Measurements from ENCODE around the gene ITPRIPL1. TPM values are rescaled to one million over a fixed set of nuclear protein-coding genes. Genes with fewer than 3 reads are reported as not detected.

Gene ITPRIPL1
- total RNA-seq, 1 donor from 2014 or later = 6.1 TPM

DNA sequence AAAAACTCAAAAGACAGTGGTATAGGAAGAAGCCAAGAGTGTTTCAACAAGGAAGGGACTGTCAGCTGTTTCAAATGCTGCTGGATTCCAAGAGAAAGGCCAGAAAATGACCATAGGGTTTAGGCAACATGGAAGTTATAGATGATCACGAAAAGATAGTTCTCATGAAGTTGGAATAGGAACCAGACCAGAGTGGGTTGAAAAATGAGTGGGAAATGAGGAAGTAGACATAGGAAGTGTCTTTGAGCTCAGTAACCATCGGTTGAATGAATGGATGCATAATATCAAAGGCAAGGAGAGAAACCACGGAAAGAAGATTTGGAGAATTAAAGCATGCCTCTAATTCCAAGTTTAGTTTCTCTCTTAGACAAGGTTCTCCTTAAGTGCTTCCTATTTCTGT lies 11.8 kb downstream of the ITPRIPL1 start:
- TF ChIP-seq, protein P1, sequence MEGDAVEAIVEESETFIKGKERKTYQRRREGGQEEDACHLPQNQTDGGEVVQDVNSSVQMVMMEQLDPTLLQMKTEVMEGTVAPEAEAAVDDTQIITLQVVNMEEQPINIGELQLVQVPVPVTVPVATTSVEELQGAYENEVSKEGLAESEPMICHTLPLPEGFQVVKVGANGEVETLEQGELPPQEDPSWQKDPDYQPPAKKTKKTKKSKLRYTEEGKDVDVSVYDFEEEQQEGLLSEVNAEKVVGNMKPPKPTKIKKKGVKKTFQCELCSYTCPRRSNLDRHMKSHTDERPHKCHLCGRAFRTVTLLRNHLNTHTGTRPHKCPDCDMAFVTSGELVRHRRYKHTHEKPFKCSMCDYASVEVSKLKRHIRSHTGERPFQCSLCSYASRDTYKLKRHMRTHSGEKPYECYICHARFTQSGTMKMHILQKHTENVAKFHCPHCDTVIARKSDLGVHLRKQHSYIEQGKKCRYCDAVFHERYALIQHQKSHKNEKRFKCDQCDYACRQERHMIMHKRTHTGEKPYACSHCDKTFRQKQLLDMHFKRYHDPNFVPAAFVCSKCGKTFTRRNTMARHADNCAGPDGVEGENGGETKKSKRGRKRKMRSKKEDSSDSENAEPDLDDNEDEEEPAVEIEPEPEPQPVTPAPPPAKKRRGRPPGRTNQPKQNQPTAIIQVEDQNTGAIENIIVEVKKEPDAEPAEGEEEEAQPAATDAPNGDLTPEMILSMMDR (IDR thresholded peaks at IDR 0.05; ENCODE audit: unreplicated experiment) = no peak
- H3K4me1 Mint-ChIP-seq (ENCODE audit: low read depth) = peaks cover 15% of the 10 kb centered on the region
- peak overlapping the region; percentile 77 for H3K4me3 Mint-ChIP-seq (ENCODE audit: low read depth)
- no peaks in the 10 kb centered on the region for H3K9me3 Mint-ChIP-seq (ENCODE audit: low read depth)
- H3K27ac Mint-ChIP-seq = peak overlapping the region; percentile 51
- H3K27me3 Mint-ChIP-seq = no peaks in the 10 kb centered on the region
- DNase-seq (ENCODE audit: low spot score, unreplicated experiment) = no peak
- peaks cover 8% of the 10 kb centered on the region for H3K36me3 Mint-ChIP-seq (ENCODE audit: insufficient read depth)

DNA sequence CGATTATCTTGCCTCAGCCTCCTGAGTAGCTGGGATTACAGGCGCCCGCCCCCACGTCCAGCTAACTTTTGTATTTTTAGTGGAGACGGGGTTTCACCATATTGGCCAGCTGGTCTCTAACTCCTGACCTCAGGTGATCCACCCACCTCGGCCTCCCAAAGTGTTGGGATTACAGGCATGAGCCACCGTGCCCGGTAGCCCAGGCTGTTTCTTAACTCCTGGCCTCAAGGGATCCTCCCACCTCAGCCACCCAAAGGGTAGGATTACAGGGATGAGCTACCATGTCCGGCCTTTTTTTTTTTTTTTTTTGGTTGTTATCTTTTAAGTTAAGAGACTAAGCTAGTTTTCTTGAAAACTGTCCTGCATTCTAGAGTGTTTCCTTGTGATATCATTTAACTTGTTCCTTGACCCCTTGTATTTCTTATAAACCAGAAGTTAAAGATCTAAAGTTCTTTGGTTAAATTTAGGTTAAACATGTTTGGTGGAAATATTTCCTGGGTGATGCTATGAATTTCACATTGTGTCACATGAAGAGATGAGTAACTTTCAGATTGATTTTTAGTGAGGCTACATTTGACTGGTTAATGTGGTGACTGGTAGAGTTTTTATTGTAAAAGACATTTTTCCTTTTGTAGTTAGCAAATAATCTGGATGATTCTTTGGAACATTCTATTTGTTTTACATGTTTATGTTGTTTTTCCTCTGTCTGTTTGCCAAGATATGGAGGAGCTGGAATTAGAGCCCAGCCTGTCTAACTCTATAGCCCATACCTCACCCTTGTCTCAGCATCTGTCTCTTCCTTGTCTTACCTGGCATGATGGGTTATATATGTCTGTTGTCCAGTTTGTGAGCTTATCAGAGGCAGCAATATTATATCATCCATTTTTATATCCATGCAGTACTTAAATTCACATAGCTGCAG lies 15.6 kb downstream of the ITPRIPL1 start:
- TF ChIP-seq, protein P1 (IDR thresholded peaks at IDR 0.05; ENCODE audit: unreplicated experiment) = no peak
- no peak overlapping the region for H3K27ac Mint-ChIP-seq
- peaks cover 17% of the 10 kb centered on the region for H3K4me1 Mint-ChIP-seq (ENCODE audit: low read depth)
- H3K27me3 Mint-ChIP-seq = no peaks in the 10 kb centered on the region
- H3K9me3 Mint-ChIP-seq (ENCODE audit: low read depth) = no peaks in the 10 kb centered on the region
- no peak overlapping the region for H3K4me3 Mint-ChIP-seq (ENCODE audit: low read depth)
- DNase-seq (ENCODE audit: low spot score, unreplicated experiment) = no peak
- H3K36me3 Mint-ChIP-seq (ENCODE audit: insufficient read depth) = peaks cover 10% of the 10 kb centered on the region

DNA sequence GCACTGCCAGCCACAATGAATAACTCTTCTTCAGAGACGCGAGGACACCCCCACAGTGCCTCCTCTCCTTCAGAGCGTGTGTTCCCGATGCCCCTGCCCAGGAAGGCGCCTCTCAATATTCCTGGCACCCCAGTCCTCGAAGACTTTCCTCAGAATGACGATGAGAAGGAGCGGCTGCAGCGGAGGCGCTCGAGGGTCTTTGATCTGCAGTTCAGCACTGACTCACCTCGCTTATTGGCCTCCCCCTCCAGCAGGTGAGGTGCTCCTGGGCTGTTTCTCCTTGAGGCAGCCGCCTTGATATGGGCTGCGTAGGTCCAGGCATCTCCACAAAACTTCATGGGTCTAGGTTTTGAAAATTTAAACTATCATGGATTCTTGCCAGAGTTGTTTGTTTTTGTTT lies 16.5 kb downstream of the ITPRIPL1 start:
- peaks cover 15% of the 10 kb centered on the region for H3K36me3 Mint-ChIP-seq (ENCODE audit: insufficient read depth)
- H3K27me3 Mint-ChIP-seq = no peaks in the 10 kb centered on the region
- peak overlapping the region; percentile 63 for H3K27ac Mint-ChIP-seq
- peaks cover 10% of the 10 kb centered on the region for H3K4me1 Mint-ChIP-seq (ENCODE audit: low read depth)
- TF ChIP-seq, protein P1 (IDR thresholded peaks at IDR 0.05; ENCODE audit: unreplicated experiment) = no peak
- H3K9me3 Mint-ChIP-seq (ENCODE audit: low read depth) = no peaks in the 10 kb centered on the region
- H3K4me3 Mint-ChIP-seq (ENCODE audit: low read depth) = no peak overlapping the region
- DNase-seq (ENCODE audit: low spot score, unreplicated experiment) = no peak

DNA sequence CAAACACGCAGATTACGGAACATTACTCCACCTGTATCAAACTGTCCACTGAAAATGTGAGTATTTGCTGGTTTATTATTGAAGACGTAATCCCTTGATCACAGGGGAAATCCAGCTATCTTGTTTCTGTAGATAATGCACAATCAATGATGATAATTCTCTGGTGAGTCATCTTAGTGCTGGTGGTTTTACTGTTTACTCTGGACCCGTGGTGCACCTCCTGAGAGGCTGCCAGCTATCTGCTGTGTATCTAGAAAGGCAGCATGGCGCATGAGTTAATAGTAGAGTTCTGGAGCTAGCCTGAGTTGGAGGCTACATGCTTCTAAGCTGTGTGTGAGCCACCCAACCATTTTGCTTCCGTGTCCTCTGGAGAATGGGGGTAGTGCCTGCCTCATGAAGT lies 17.0 kb downstream of the ITPRIPL1 start:
- peaks cover 17% of the 10 kb centered on the region for H3K36me3 Mint-ChIP-seq (ENCODE audit: insufficient read depth)
- peak overlapping the region; percentile 63 for H3K27ac Mint-ChIP-seq
- H3K27me3 Mint-ChIP-seq = no peaks in the 10 kb centered on the region
- no peak for DNase-seq (ENCODE audit: low spot score, unreplicated experiment)
- H3K4me1 Mint-ChIP-seq (ENCODE audit: low read depth) = peaks cover 8% of the 10 kb centered on the region
- no peaks in the 10 kb centered on the region for H3K9me3 Mint-ChIP-seq (ENCODE audit: low read depth)
- H3K4me3 Mint-ChIP-seq (ENCODE audit: low read depth) = no peak overlapping the region
- TF ChIP-seq, protein P1 (IDR thresholded peaks at IDR 0.05; ENCODE audit: unreplicated experiment) = no peak

DNA sequence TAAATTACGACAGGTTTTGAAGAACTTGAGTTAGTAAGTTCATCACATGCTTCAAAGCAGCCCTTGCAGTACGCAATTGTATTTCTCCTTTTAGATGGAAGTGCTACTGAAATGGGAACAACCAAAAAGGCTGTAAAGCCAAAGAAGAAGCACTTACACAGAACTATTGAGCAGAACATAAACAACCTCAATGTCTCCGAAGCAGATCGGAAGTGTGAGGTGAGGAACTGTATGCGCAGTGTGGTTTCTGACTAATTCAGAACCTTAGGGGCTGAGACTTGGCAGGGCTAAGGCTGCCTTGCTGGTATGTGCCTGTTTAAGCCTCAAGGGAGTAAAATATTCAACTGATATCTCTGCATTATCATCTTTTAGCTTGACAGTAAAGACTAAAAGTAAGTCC lies 18.9 kb downstream of the ITPRIPL1 start:
- no peaks in the 10 kb centered on the region for H3K9me3 Mint-ChIP-seq (ENCODE audit: low read depth)
- H3K36me3 Mint-ChIP-seq (ENCODE audit: insufficient read depth) = peaks cover 15% of the 10 kb centered on the region
- no peak overlapping the region for H3K4me3 Mint-ChIP-seq (ENCODE audit: low read depth)
- TF ChIP-seq, protein P1 (IDR thresholded peaks at IDR 0.05; ENCODE audit: unreplicated experiment) = no peak
- DNase-seq (ENCODE audit: low spot score, unreplicated experiment) = no peak
- no peaks in the 10 kb centered on the region for H3K27me3 Mint-ChIP-seq
- peaks cover 8% of the 10 kb centered on the region for H3K4me1 Mint-ChIP-seq (ENCODE audit: low read depth)
- no peak overlapping the region for H3K27ac Mint-ChIP-seq
